Esophagus squamous epithelium (tissue), 4 donors: ENCODE data around the gene GGT5.
A peak's percentile ranks its signal among the peaks of the same experiment; 100 is the strongest.
"Not testable (repeated sequence)": the region's sequence is repeated elsewhere in the genome, so short reads cannot be mapped to it uniquely, and the experiment has no call there.

Experiments
- POLR2A ChIP-seq, 4 donors: fragments of 450-650 bp; IDR thresholded peaks; one replicate each; pipeline ENCODE4 v1.6.1; 2017; ENCODE audit warnings: antibody characterized with exemption in 4 of 4, mild to moderate bottlenecking in 4 of 4, moderate library complexity in 3 of 4
- TF ChIP-seq, protein P1 (sequence below), 6 experiments: fragments of 450-650 bp in 4 of 6; fragments of 200-600 bp in 2 of 6; sonication (generic) in 2 of 6; IDR thresholded peaks; one replicate each; pipeline ENCODE4 v1.5.1; 2016 to 2019; ENCODE audit warnings: antibody characterized with exemption in 6 of 6, mild to moderate bottlenecking in 4 of 6, moderate library complexity in 4 of 6

GRCh38 chr22:24245584-24246561 lies 991 bp upstream of the GGT5 start:
- TF ChIP-seq, protein P1, sequence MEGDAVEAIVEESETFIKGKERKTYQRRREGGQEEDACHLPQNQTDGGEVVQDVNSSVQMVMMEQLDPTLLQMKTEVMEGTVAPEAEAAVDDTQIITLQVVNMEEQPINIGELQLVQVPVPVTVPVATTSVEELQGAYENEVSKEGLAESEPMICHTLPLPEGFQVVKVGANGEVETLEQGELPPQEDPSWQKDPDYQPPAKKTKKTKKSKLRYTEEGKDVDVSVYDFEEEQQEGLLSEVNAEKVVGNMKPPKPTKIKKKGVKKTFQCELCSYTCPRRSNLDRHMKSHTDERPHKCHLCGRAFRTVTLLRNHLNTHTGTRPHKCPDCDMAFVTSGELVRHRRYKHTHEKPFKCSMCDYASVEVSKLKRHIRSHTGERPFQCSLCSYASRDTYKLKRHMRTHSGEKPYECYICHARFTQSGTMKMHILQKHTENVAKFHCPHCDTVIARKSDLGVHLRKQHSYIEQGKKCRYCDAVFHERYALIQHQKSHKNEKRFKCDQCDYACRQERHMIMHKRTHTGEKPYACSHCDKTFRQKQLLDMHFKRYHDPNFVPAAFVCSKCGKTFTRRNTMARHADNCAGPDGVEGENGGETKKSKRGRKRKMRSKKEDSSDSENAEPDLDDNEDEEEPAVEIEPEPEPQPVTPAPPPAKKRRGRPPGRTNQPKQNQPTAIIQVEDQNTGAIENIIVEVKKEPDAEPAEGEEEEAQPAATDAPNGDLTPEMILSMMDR (IDR thresholded peaks at IDR 0.05), result not testable (repeated sequence)
- TF ChIP-seq POLR2A (IDR thresholded peaks at IDR 0.05), result peak in 1 of 4 donors; percentile 4
